Gastroesophageal sphincter (tissue), 3 donors: ENCODE data around the gene TFB1M.

Experiments used
- EP300 ChIP-seq: sonication (generic); formaldehyde crosslinking; IDR thresholded peaks from one replicate; pipeline ENCODE4 v1.6.1; 2017; ENCODE audit warnings: antibody characterized with exemption, mild to moderate bottlenecking
- POLR2A ChIP-seq, 2 donors: fragments of 450-650 bp; IDR thresholded peaks; one replicate each; pipeline ENCODE4 v1.6.1; 2017; ENCODE audit warnings: antibody characterized with exemption in 2 of 2, mild to moderate bottlenecking in 2 of 2, moderate library complexity in 1 of 2
- POLR2AphosphoS5 ChIP-seq: sonication (generic); formaldehyde crosslinking; IDR thresholded peaks from one replicate; pipeline ENCODE4 v1.6.1; 2017; ENCODE audit warnings: antibody characterized with exemption
- TF ChIP-seq, protein P1 (sequence below), 4 experiments: fragments of 200-600 bp in 2 of 4; fragments of 450-650 bp in 2 of 4; sonication (generic) in 1 of 4; IDR thresholded peaks; one replicate each; pipeline ENCODE4 v1.5.1; 2017 to 2019; ENCODE audit warnings: antibody characterized with exemption in 4 of 4, mild to moderate bottlenecking in 2 of 4, moderate library complexity in 2 of 4

DNA sequence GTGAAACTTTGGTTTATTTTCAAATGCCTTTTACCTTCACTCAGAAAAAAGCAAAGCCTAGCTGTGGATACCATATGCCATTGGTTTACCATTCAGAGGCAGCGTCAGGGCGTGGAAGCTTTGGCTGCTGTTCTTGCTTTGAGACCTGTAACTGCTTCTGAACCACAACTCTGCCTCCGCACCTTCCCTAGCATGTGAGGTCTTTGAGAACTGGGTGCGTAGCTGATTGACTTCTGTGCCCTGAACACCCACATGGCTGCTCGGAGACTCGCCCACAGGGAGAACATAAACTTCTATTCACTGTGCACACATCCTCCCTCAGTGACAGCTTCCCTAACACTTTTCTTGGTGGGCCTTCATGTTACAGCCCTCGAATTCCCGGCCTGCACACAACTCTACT, 61.7 kb downstream of the TFB1M start:
- TF ChIP-seq, protein P1, sequence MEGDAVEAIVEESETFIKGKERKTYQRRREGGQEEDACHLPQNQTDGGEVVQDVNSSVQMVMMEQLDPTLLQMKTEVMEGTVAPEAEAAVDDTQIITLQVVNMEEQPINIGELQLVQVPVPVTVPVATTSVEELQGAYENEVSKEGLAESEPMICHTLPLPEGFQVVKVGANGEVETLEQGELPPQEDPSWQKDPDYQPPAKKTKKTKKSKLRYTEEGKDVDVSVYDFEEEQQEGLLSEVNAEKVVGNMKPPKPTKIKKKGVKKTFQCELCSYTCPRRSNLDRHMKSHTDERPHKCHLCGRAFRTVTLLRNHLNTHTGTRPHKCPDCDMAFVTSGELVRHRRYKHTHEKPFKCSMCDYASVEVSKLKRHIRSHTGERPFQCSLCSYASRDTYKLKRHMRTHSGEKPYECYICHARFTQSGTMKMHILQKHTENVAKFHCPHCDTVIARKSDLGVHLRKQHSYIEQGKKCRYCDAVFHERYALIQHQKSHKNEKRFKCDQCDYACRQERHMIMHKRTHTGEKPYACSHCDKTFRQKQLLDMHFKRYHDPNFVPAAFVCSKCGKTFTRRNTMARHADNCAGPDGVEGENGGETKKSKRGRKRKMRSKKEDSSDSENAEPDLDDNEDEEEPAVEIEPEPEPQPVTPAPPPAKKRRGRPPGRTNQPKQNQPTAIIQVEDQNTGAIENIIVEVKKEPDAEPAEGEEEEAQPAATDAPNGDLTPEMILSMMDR (IDR thresholded peaks at IDR 0.05): no peak
- TF ChIP-seq POLR2AphosphoS5: no peak
- TF ChIP-seq EP300: no peak
- TF ChIP-seq POLR2A (IDR thresholded peaks at IDR 0.05): no peak
